GM23338 (cell line): Measurements from ENCODE around the gene ALPL. TPM values are rescaled to one million over a fixed set of nuclear protein-coding genes. Genes with fewer than 3 reads are reported as not detected.

Experiments
- EZH2 ChIP-seq: fragments of 200-600 bp; sonication (generic); IDR thresholded peaks from one replicate; pipeline ENCODE4 v1.8.0; 2017; ENCODE audit warnings: antibody characterized with exemption, mild to moderate bottlenecking, low read depth; ENCODE audit not compliant: unreplicated experiment
- STAT1 ChIP-seq: IDR thresholded peaks from one replicate; pipeline ENCODE4 v1.6.1; 2016; ENCODE audit warnings: antibody characterized with exemption; ENCODE audit not compliant: unreplicated experiment
- polyA plus RNA-seq: library from polyadenylated mRNA; unstranded; fragments of >200 nt; fragmentation: Nextera tagmentation; extraction: Ambion mirVana; gene quantifications from 2 replicates; pipeline ENCODE4 v1.2.1, GENCODE V29; 2016
- total RNA-seq: library from RNA; depleted of rRNA; stranded (reverse); fragments of >200 nt; shearing (Covaris generic); gene quantifications from 2 replicates; pipeline ENCODE4 v1.2.3, GENCODE V29; 2014; rRNA removed
- TF ChIP-seq, protein P1 (sequence below): fragments of 250-450 bp; sonication (Bioruptor Pico); IDR thresholded peaks from 2 replicates; pipeline ENCODE4 v1.5.0; 2020; ENCODE audit warnings: mild to moderate bottlenecking, moderate library complexity
- TF ChIP-seq, protein P2 (sequence below): IDR thresholded peaks from 2 replicates; pipeline ENCODE4 v1.6.1; 2016; ENCODE audit warnings: antibody characterized with exemption

ALPL gene
- total and polyA plus RNA-seq, 2 experiments from 2014 or later, result 116 to 187 TPM

DNA sequence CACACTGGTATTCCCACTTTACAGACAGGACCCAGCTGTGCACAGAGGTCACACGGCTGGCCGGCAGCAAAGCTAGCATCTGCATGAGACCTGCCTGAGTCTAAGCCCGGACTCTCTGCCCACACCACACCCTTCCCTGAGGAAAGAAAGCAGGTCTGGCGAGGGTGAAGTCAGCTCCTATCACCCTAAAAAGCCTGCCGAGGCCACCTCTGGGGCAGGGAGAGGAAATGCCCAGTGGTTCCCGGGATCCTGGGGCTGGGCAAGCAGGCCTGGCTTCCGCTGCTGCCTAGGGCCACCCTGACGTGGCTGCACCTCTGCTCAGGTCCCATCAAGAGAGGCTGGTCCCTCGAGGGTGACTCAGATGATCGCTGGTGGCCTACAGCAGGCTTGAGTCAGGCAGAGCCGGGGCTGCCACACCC, 117.7 kb downstream of the ALPL start (continued):
- TF ChIP-seq, protein P1, sequence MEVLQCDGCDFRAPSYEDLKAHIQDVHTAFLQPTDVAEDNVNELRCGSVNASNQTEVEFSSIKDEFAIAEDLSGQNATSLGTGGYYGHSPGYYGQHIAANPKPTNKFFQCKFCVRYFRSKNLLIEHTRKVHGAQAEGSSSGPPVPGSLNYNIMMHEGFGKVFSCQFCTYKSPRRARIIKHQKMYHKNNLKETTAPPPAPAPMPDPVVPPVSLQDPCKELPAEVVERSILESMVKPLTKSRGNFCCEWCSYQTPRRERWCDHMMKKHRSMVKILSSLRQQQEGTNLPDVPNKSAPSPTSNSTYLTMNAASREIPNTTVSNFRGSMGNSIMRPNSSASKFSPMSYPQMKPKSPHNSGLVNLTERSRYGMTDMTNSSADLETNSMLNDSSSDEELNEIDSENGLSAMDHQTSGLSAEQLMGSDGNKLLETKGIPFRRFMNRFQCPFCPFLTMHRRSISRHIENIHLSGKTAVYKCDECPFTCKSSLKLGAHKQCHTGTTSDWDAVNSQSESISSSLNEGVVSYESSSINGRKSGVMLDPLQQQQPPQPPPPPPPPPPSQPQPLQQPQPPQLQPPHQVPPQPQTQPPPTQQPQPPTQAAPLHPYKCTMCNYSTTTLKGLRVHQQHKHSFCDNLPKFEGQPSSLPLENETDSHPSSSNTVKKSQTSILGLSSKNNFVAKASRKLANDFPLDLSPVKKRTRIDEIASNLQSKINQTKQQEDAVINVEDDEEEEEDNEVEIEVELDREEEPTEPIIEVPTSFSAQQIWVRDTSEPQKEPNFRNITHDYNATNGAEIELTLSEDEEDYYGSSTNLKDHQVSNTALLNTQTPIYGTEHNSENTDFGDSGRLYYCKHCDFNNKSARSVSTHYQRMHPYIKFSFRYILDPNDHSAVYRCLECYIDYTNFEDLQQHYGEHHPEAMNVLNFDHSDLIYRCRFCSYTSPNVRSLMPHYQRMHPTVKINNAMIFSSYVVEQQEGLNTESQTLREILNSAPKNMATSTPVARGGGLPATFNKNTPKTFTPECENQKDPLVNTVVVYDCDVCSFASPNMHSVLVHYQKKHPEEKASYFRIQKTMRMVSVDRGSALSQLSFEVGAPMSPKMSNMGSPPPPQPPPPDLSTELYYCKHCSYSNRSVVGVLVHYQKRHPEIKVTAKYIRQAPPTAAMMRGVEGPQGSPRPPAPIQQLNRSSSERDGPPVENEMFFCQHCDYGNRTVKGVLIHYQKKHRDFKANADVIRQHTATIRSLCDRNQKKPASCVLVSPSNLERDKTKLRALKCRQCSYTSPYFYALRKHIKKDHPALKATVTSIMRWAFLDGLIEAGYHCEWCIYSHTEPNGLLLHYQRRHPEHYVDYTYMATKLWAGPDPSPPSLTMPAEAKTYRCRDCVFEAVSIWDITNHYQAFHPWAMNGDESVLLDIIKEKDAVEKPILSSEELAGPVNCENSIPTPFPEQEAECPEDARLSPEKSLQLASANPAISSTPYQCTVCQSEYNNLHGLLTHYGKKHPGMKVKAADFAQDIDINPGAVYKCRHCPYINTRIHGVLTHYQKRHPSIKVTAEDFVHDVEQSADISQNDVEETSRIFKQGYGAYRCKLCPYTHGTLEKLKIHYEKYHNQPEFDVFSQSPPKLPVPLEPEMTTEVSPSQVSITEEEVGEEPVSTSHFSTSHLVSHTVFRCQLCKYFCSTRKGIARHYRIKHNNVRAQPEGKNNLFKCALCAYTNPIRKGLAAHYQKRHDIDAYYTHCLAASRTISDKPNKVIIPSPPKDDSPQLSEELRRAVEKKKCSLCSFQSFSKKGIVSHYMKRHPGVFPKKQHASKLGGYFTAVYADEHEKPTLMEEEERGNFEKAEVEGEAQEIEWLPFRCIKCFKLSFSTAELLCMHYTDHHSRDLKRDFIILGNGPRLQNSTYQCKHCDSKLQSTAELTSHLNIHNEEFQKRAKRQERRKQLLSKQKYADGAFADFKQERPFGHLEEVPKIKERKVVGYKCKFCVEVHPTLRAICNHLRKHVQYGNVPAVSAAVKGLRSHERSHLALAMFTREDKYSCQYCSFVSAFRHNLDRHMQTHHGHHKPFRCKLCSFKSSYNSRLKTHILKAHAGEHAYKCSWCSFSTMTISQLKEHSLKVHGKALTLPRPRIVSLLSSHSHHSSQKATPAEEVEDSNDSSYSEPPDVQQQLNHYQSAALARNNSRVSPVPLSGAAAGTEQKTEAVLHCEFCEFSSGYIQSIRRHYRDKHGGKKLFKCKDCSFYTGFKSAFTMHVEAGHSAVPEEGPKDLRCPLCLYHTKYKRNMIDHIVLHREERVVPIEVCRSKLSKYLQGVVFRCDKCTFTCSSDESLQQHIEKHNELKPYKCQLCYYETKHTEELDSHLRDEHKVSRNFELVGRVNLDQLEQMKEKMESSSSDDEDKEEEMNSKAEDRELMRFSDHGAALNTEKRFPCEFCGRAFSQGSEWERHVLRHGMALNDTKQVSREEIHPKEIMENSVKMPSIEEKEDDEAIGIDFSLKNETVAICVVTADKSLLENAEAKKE (CRISPR knock-in tag), result no peak
- no peak for TF ChIP-seq STAT1
- TF ChIP-seq EZH2, result no peak
- TF ChIP-seq, protein P2, sequence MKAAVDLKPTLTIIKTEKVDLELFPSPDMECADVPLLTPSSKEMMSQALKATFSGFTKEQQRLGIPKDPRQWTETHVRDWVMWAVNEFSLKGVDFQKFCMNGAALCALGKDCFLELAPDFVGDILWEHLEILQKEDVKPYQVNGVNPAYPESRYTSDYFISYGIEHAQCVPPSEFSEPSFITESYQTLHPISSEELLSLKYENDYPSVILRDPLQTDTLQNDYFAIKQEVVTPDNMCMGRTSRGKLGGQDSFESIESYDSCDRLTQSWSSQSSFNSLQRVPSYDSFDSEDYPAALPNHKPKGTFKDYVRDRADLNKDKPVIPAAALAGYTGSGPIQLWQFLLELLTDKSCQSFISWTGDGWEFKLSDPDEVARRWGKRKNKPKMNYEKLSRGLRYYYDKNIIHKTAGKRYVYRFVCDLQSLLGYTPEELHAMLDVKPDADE, result no peak

Other genes starting within 250 kb of the ALPL start
- 45.0 and 48.0 TPM in 2 replicates for gene ECE1, start 219.0 kb upstream of the ALPL start, total RNA-seq
- gene ECE1, start 219.0 kb upstream of the ALPL start, polyA plus RNA-seq, result 10.4 and 11.0 TPM in 2 replicates
- 17.9 and 18.1 TPM in 2 replicates for gene NBPF3, start 69.3 kb upstream of the ALPL start, total RNA-seq
- 2.7 and 3.7 TPM in 2 replicates for gene NBPF3, start 69.3 kb upstream of the ALPL start, polyA plus RNA-seq
- 5.9 and 6.6 TPM in 2 replicates for gene RAP1GAP, start 159.9 kb downstream of the ALPL start, total RNA-seq
- gene RAP1GAP, start 159.9 kb downstream of the ALPL start, polyA plus RNA-seq, result 4.3 and 5.0 TPM in 2 replicates